Dedifferentiated amniotic fluid mesenchymal stem cell (primary cell): Measurements from ENCODE around the gene JOSD2.
"Not testable (repeated sequence)": the region's sequence is repeated elsewhere in the genome, so short reads cannot be mapped to it uniquely, and the experiment has no call there.

Source experiments
- DNase-seq: peaks from one replicate; pipeline ENCODE4 v3.0.0-alpha.2; 2016; ENCODE audit errors: extremely low spot score

Gene JOSD2

DNA sequence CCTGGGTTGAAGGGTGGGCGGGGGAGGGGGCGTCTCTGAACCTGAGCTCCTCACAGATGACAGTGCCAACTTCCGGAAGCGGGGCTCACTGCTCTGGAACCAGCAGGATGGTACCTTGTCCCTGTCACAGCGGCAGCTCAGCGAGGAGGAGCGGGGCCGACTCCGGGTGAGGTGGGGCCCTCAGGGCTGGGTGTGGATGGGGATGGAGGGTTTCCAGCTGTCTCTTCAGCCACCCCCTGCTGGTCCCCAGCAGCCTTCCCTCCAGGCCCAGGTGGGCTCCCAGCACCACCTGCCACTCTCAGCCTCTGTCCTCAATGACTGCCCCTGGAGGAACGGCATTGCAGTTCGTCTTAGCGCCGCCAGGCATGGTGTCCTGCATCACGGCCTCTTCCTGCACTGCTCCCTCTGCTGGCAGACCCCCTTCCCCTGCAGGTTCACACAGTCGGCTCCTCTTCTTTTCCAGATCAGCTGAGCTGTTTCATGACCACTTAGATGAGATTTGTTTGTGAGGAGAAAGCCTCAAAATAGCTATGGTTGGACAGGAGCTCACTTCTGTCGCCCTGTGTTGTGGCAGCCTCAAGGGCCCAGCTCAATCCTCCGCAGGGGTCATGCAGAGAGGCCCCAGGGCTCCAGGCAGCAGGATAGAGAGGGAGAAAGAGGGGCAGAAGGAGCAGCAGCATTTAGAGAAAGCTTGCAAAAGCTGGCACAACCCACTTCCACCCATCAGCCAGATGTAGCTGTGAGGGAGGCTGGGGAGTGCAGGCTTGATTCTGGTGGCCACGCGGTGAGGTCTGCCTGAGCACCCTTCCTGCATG is 31.9 kb downstream of the JOSD2 start:
- DNase-seq = no peak

GRCh38 chr19:50477751-50478515 is 33.1 kb downstream of the JOSD2 start:
- no peak for DNase-seq

DNA sequence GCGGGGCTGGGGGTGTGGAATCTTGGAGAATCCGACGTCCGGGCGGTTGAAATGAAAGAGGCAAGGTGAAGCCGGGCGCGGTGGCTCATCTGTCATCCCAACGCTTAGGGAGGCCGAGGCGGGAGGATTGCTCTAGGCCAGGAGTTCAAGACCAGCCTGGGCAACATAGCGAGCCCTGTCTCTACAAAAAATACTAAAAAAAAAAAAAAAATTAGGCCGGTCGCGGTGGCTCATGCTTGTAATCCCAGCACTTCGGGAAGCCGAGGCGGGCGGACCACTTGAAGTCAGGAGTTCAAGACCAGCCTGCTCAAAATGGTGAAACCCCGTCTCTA is 34.1 kb downstream of the JOSD2 start:
- DNase-seq = no peak

DNA sequence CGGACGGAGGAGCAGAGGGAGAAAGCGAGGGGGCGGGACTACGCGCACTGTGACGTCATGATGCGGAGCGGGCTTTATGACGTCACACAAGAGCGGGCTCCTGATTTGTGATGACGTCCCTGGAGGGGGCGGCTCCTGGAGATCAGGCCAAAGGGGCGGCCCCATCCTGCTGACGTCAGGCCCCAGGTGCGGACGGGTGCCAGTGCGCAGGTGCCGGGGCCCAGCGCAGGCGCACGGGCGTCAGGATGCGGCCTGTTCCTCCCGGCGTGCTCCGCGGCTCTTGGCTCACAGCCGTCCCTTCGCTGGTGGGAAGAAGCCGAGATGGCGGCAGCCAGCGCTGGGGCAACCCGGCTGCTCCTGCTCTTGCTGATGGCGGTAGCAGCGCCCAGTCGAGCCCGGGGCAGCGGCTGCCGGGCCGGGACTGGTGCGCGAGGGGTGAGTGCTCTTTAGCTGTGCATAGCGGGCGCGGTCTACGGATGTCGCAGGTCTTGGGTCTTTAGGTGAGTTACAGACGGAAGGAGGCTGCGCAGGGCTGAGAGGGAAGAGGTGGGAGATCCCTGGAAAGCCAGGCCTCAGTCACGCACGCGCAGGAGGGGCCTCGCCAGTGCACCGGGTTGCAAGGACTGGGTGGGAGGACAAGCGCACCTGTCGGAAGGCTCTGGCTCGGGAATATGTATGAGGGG is 34.6 kb downstream of the JOSD2 start, which contains the start of the genes EMC10 and GARIN5A:
Gene EMC10 (plus strand): TSS at position 284 of the 683 bp plus-strand sequence. CDS start 38 bp downstream, at position 322.
Gene GARIN5A (minus strand): TSS at position 625 of the 683 bp plus-strand sequence. CDS start 460 bp downstream, at position 165.
- peak; percentile 61 for DNase-seq

- no peak for DNase-seq
These were observed 35.2 kb downstream of the JOSD2 start for GRCh38 chr19:50475736-50476223.

GRCh38 chr19:50475101-50475568 is 35.9 kb downstream of the JOSD2 start:
- DNase-seq = no peak

DNA sequence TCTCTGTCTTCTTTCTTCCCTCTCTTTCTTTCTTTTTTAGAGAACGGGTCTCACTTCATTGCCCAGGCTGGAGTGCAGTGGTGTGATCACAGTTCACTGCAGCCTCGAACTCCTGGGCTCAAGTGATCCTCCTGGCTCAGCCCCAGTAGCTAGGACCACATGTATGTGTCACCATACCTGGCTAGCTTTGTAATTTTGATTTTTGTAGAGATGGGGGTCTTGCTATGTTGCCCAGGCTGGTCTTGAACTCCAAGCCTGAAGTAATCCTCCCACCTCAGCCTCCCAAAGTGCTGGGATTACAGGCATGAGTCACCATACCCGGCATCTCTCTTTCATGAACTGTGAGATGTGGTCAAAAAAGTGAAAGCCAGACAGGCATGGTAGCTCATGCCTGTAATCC is 37.7 kb downstream of the JOSD2 start:
- not testable (repeated sequence) for DNase-seq

DNA sequence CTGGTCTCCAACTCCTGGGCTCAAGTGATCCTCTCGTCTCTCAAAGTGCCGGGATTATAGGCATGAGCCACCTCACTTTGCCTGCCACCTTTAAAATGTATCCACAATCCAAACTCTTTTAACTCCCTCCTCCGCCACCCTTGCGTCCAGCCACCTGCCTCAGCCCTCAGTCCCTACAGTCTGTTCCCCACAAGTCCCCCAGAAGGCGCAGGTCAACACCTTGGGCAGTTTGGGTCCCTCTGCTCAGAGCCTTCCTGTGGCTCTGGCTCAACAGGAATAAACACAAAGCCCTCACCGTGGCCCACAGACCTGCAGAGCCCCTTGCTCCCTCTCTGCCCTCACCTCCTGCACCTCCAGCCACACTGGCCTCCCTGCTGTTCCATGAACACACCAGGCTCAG is 42.2 kb downstream of the JOSD2 start:
- DNase-seq = no peak

- DNase-seq = no peak
These were observed 43.4 kb downstream of the JOSD2 start for GRCh38 chr19:50467566-50467965.

- no peak for DNase-seq
These were observed 44.3 kb downstream of the JOSD2 start for GRCh38 chr19:50466706-50467039.

DNA sequence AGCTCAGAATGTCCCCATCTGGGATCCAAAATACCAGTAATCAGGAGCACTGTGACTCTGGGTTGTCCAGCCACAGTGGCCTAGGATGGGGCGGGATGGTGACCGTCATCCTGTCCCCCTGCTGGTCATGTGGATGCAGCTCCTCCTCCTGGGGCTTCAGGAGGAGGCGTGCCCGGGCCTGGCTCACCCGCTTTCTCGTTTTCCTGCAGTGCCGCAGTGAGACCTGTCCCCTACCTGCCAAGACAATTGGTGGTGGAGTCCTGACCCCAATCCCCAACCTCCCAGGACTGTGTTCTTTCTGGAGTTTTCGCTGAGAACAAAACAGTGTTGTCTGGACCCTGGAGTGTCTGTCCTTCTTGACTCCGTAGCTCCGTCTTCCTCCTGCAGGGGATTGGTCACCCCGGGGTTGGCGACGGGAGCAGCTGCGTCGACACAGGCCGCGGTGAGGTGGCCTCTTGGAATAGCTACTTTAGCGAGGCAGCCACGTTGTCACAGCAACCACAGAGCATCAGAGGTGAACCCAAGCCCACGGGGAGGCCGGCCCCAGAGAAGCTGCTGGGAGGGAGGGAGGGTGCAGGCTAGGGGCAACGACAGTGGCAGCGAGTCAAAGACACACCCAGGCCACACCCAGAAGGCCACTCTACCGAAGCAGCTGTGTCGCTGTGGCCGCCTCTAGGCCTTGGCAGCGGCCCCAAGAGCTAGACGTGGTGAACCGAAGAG is 44.8 kb downstream of the JOSD2 start:
- no peak for DNase-seq

- no peak for DNase-seq
These were observed 46.0 kb downstream of the JOSD2 start for GRCh38 chr19:50465000-50465399.

DNA sequence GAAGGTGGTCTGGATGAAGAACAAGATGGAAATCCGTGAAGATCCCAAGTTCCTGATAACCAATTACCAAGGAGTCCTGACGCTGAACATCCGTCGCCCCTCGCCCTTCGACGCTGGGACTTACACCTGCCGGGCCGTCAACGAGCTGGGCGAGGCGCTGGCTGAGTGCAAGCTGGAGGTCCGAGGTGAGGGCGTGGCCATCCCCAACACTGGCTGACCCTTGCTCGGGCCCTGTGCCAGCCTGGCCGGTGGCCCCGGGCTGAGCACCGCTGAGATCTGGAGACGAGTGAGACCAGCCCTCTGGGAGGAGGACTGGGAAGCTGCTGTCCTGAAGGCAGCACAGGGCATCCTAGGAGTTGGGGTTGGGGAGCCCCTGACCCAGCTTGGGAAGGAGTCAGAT is 46.6 kb downstream of the JOSD2 start:
- DNase-seq = no peak

GRCh38 chr19:50462970-50463369 is 48.0 kb downstream of the JOSD2 start:
- DNase-seq = no peak

DNA sequence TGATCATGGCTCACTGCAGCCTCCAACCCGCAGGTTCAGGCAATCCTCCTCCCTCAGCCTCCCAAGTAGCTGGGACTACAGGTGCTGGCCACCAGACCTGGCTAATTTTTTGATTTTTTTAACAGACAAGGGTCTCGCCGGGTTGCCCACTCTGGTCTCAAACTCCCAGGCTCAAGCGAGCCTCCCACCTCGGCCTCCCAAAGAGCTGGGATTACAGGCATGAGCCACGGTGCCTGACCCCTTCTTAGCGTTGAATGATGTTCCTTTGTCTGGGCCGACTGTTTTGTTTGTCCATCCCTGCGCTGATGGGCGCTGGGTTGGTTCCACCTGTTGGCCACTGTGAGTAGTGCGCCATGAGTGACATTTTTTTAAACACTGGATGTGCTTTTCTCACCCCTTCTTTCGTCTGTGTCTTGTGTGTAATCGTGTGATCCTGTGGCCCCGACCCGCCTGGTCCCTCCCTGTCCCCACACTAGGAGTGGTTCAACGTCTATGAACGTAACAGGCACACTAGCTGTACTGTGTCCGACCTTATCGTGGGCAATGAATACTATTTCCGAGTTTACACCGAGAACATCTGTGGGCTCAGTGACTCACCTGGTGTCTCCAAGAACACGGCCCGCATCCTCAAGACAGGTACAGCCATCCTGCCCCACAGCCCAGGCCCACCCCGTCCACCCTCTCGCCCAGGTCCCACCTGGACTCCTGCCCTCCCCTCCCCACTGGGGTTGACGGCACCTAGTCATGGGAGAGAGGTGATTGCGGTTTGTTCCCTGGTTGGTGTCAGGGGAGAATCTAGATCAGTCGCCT is 49.7 kb downstream of the JOSD2 start:
- DNase-seq = peak; percentile 65

DNA sequence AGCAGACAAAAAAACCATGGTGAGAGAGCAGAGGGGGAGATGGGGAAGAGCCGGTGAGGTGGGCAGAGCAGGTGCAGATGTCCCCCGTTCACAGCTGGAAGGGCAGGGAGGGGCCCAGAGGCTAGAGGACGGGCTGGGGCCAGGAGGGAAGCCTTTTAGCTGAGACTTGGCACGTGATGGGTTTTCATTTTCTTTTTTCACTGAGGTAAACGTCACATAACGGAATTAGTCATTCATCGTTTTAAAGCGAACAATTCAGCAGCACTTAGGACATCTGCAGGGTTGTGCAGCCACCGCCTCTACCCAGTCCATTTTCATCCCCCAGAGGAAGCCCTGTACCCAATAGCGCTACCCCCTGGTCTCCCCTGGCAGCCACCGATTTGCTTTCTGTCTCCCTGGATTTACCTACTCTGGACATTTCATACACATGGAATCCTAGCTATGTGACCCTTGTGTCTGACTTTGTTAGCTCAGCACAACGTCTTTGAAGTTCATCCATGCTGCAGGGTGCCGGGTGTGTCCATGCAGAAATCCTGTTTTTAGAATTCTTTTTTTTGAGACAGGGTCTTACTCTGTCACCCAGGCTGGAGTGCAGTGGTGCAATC is 50.7 kb downstream of the JOSD2 start:
- no peak for DNase-seq

GRCh38 chr19:50459638-50460037 is 51.4 kb downstream of the JOSD2 start:
- no peak for DNase-seq

DNA sequence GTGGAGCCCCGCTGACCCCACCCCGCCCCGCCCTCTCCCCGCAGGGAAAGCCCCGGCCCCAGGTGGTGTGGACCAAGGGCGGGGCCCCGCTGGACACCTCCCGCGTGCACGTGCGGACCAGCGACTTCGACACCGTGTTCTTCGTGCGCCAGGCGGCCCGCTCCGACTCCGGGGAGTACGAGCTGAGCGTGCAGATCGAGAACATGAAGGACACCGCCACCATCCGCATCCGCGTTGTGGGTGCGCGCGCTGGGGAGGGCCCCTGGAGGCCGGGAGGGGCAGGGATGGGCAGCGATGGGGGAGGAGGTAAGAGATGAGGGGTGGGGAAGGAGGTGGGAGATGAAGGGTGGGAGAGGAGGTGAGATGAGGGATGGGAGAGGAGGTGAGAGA is 51.9 kb downstream of the JOSD2 start:
- DNase-seq = no peak

DNA sequence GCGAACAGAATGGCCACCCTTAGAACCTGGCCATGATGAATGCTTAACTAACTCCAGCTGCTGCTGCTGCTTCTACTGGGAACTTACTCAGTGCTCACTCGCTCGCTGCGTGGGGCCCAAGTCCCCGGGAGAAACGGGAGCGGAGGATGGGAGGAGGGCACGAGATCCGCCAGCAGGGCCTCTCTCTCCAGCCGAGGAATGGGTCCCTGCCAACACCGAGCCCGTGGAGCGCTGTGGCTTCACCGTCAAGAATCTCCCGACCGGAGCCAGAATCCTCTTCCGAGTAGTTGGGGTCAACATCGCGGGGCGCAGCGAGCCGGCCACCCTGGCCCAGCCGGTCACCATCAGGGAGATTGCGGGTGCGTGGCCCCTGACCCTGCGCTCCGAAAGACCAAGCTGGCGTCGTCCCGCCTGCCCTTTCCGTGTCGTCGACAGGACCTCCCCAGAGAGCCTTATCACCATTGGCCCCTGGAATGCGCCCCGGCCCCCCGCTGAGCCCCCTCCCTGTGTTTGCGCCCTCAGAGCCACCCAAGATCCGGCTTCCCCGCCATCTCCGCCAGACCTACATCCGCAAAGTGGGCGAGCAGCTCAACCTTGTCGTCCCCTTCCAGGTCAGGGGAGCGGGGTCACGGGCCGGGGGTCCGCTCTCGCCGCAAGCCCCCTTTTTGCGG is 52.5 kb downstream of the JOSD2 start:
- DNase-seq = no peak

DNA sequence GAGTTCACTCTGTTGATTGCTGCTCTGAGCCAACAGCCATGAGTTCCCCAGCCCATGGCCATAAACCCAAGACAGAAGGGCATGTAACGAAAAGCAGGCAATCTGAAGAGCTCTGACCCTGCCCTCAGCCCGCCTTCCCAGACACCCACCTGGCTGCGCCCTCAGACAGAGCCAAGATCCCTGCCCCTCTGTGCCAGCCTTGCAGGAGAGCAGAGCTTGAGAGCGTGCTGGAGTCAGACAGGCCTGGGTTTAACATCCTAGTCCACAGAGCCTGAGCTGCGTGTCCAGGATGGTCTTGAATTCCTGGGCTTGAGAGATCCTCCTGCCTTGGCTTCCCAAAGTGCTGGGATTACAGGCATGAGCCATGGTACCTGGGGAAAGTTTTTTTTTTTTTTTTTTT is 53.7 kb downstream of the JOSD2 start:
- no peak for DNase-seq
